ENCODE measurements around the gene HNRNPDL. TPM values are rescaled to one million over a fixed set of nuclear protein-coding genes. Genes with fewer than 3 reads are reported as not detected.

HNRNPDL gene
- polyA plus RNA-seq, 2 of the 4 experiments (the other 2 are of a cell fraction), result 321 to 397 TPM

DNA sequence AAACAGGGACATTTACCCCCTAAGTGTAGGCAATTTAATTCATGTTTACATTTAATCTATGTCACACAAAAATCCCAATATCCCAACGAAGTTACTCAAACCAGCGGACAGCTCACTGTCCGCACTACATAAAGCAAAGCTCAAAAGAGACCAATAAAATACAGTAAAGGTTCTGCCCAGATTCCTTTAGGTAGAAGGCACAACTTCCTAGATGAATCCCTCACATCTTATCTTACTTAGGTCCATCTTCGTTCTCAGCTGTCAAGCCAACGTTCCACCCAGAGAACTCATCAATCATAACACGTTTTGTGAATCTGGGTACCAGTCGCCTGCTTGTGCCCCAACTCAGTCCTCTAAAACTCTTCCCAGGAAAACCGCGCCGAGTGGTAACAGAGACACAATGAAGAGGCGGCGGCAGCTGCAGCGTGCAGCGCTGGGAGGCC lies 1.7 kb downstream of the HNRNPDL start:
- H3K4me2 ChIP-seq, result peak overlapping the region; percentile 90
- H3K4me3 ChIP-seq, result peak overlapping the region; percentile 90
- peak overlapping the region; percentile 100 for H3K27ac ChIP-seq
- 1% methylated on average over 7 of the region's 14 CpGs for WGBS (ENCODE audit: missing lambda C conversion rate)
- CTCF ChIA-PET, result interaction anchor here (0.9 to 1.7 kb wide), 10 partner anchors 9 to 72 kb away, joined by 3 to 14 read pairs (median 4); partner anchors contain the start of gene HNRNPD
- POLR2A ChIA-PET, result interaction anchor here (1.0 to 2.4 kb wide), 10 partner anchors 8 to 856 kb away, joined by 4 to 61 read pairs (median 6); partner anchors contain the start of genes COQ2 and HNRNPD
- ATAC-seq (no peak), FAIRE-seq (no peak), DNase-seq (ENCODE audit: low read depth in 1 of 2, low spot score in 1 of 2) (no peak)
- no peaks in the 10 kb centered on the region for H3K9me3 ChIP-seq
- H3K4me1 ChIP-seq, result peaks cover 51% of the 10 kb centered on the region
- TF ChIP-seq KDM1A (IDR thresholded peaks at IDR 0.05; ENCODE audit: low read depth) (no peak), HDAC2 (IDR thresholded peaks at IDR 0.05) (no peak), ATOH8 (CRISPR knock-in tag; IDR thresholded peaks at IDR 0.05; ENCODE audit: low read depth) (no peak), NR3C1 (IDR thresholded peaks at IDR 0.05) (no peak), TFCP2L1 (CRISPR knock-in tag; IDR thresholded peaks at IDR 0.05) (peak; percentile 81), CBX2 (IDR thresholded peaks at IDR 0.05; ENCODE audit: borderline replicate concordance, low read depth) (no peak), RCOR1 (IDR thresholded peaks at IDR 0.05; ENCODE audit: low read depth, low read length) (no peak), HOXB5 (CRISPR knock-in tag; IDR thresholded peaks at IDR 0.05) (0 out of 2 replicates have a peak, but pooled peaks have one; percentile 34), CHD4 (IDR thresholded peaks at IDR 0.05; ENCODE audit: borderline replicate concordance) (no peak), POLR2AphosphoS2 (conservative IDR thresholded peaks at IDR 0.05; ENCODE audit: low read length) (no peak), HMGXB4 (CRISPR knock-in tag; IDR thresholded peaks at IDR 0.05; ENCODE audit: borderline replicate concordance) (no peak), SMC3 (IDR thresholded peaks at IDR 0.05) (no peak), EP300 (IDR thresholded peaks at IDR 0.05) (no peak), FOSB (CRISPR knock-in tag; IDR thresholded peaks at IDR 0.05) (no peak), HEYL (CRISPR knock-in tag; IDR thresholded peaks at IDR 0.05) (no peak), ZC3H11A (IDR thresholded peaks at IDR 0.05) (no peak), GATA3 (IDR thresholded peaks at IDR 0.05; ENCODE audit: borderline replicate concordance) (no peak), TP53 (CRISPR knock-in tag; IDR thresholded peaks at IDR 0.05) (0 out of 2 replicates have a peak, but pooled peaks have one; percentile 33), HOXA7 (CRISPR knock-in tag; IDR thresholded peaks at IDR 0.05) (no peak), FOXS1 (CRISPR knock-in tag; IDR thresholded peaks at IDR 0.05) (no peak), RFX5 (IDR thresholded peaks at IDR 0.05) (no peak), NPAS2 (CRISPR knock-in tag; IDR thresholded peaks at IDR 0.05; ENCODE audit: borderline replicate concordance) (no peak), EHMT2 (IDR thresholded peaks at IDR 0.05; ENCODE audit: low read depth) (no peak), CHD2 (IDR thresholded peaks at IDR 0.05; ENCODE audit: low read length, partially characterized antibody) (no peak)
- TF ChIP-seq, protein P1, sequence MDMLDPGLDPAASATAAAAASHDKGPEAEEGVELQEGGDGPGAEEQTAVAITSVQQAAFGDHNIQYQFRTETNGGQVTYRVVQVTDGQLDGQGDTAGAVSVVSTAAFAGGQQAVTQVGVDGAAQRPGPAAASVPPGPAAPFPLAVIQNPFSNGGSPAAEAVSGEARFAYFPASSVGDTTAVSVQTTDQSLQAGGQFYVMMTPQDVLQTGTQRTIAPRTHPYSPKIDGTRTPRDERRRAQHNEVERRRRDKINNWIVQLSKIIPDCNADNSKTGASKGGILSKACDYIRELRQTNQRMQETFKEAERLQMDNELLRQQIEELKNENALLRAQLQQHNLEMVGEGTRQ (IDR thresholded peaks at IDR 0.05), result no peak

GRCh38 chr4:82425478-82425877 lies 4.8 kb downstream of the HNRNPDL start:
- POLR2A ChIA-PET, result no interaction called here
- peaks cover 40% of the 10 kb centered on the region for H3K4me1 ChIP-seq
- WGBS (ENCODE audit: missing lambda C conversion rate), result 87% methylated on average over 10 of the region's 10 CpGs
- FAIRE-seq, result no peak
- no peak overlapping the region for H3K4me3 ChIP-seq
- no peak for DNase-seq (ENCODE audit: low read depth in 1 of 2, low spot score in 1 of 2)
- no peak overlapping the region for H3K27ac ChIP-seq
- H3K4me2 ChIP-seq, result peak overlapping the region; percentile 90
- CTCF ChIA-PET, result no interaction called here
- no peaks in the 10 kb centered on the region for H3K9me3 ChIP-seq
- no peak for ATAC-seq
- TF ChIP-seq MAFK (IDR thresholded peaks at IDR 0.05; ENCODE audit: partially characterized antibody) (no peak), NPAS2 (CRISPR knock-in tag; IDR thresholded peaks at IDR 0.05; ENCODE audit: borderline replicate concordance) (no peak), RFX5 (IDR thresholded peaks at IDR 0.05) (no peak), ZSCAN20 (CRISPR knock-in tag; IDR thresholded peaks at IDR 0.05) (no peak), MAX (IDR thresholded peaks at IDR 0.05) (no peak), POLR2AphosphoS2 (conservative IDR thresholded peaks at IDR 0.05; ENCODE audit: low read length) (no peak), EP300 (IDR thresholded peaks at IDR 0.05) (no peak), FOSL2 (IDR thresholded peaks at IDR 0.05) (no peak), FOSL2 (CRISPR knock-in tag; IDR thresholded peaks at IDR 0.05) (no peak), FOXS1 (CRISPR knock-in tag; IDR thresholded peaks at IDR 0.05) (no peak), SREBF2 (IDR thresholded peaks at IDR 0.05) (no peak), ZFP36 (IDR thresholded peaks at IDR 0.05; ENCODE audit: borderline replicate concordance, partially characterized antibody) (no peak), RAD21 (conservative IDR thresholded peaks at IDR 0.05 in 1 of 2, IDR thresholded peaks at IDR 0.05 in 1 of 2) (no peak)
- TF ChIP-seq, protein P2, sequence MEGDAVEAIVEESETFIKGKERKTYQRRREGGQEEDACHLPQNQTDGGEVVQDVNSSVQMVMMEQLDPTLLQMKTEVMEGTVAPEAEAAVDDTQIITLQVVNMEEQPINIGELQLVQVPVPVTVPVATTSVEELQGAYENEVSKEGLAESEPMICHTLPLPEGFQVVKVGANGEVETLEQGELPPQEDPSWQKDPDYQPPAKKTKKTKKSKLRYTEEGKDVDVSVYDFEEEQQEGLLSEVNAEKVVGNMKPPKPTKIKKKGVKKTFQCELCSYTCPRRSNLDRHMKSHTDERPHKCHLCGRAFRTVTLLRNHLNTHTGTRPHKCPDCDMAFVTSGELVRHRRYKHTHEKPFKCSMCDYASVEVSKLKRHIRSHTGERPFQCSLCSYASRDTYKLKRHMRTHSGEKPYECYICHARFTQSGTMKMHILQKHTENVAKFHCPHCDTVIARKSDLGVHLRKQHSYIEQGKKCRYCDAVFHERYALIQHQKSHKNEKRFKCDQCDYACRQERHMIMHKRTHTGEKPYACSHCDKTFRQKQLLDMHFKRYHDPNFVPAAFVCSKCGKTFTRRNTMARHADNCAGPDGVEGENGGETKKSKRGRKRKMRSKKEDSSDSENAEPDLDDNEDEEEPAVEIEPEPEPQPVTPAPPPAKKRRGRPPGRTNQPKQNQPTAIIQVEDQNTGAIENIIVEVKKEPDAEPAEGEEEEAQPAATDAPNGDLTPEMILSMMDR (IDR thresholded peaks at IDR 0.05), result no peak
- TF ChIP-seq, protein P1 (IDR thresholded peaks at IDR 0.05), result no peak
